ENCODE data around the gene C12orf57.

Gene C12orf57

DNA sequence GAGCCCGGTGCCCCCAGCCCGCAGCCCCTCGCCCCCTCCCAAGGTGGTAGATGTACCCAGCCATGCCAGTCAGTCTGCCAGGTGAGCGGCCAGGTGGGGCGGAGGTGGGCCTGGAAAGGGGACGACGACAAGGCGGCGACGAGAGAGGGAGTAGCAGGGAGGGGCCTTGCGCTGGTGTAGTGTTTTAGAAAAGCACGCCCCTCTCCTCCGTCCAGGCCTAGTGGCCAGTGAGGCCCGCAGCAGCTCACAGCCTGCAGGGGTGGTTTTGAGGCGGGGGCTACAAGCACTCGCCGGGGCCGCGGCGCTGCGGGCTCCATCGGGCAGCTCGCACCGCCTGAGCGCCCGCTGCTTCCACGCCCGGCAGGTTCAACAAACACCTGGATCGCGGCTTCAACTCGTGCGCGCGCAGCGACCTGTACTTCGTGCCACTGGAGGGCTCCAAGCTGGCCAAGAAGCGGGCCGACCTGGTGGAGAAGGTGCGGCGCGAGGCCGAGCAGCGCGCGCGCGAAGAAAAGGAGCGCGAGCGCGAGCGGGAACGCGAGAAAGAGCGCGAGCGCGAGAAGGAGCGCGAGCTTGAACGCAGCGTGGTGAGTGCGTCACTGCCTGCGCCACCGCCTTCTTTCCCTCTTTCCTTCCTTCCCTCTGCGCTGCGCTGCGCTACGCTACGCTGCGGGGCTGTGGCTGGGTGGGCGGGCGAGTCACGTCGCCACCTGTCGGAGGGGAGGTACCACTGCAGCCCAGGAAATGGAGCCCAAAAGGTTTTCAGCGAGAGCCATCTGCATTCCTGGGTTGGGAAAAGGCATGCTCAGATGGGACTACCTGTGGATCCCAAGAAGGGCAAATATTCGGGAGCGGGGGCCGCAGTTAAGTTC is 6.1 kb upstream of the C12orf57 start:
- DNase-seq (ENCODE audit: low read depth) = peak; percentile 84

DNA sequence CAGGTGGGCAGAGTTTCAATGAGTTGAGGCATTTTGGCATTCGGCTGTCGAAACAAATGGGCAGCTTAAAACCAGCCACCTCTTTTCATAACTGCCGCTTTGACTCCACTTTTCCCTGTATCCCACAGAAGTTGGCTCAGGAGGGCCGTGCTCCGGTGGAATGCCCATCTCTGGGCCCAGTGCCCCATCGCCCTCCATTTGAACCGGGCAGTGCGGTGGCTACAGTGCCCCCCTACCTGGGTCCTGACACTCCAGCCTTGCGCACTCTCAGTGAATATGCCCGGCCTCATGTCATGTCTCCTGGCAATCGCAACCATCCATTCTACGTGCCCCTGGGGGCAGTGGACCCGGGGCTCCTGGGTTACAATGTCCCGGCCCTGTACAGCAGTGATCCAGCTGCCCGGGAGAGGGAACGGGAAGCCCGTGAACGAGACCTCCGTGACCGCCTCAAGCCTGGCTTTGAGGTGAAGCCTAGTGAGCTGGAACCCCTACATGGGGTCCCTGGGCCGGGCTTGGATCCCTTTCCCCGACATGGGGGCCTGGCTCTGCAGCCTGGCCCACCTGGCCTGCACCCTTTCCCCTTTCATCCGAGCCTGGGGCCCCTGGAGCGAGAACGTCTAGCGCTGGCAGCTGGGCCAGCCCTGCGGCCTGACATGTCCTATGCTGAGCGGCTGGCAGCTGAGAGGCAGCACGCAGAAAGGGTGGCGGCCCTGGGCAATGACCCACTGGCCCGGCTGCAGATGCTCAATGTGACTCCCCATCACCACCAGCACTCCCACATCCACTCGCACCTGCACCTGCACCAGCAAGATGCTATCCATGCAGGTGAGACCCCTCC is 5.2 kb upstream of the C12orf57 start:
- no peak for DNase-seq (ENCODE audit: low read depth)

DNA sequence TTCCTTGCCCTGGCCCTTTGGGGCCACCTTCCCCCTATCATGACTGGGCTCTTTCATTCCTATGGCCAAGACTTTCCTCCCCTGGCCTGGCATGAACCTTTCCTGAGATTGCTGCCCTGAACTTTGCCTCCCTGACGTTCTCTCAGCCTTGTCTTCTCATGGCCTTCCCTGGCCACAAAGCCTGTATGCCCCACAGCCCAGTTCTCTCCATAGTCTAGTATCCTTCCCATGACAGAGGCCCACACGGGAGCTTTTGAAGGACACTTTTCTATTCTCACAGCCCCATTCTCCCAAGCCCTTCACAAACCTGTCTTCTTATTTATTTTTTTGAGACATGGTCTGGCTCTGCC is 4.7 kb upstream of the C12orf57 start:
- no peak for DNase-seq (ENCODE audit: low read depth)

DNA sequence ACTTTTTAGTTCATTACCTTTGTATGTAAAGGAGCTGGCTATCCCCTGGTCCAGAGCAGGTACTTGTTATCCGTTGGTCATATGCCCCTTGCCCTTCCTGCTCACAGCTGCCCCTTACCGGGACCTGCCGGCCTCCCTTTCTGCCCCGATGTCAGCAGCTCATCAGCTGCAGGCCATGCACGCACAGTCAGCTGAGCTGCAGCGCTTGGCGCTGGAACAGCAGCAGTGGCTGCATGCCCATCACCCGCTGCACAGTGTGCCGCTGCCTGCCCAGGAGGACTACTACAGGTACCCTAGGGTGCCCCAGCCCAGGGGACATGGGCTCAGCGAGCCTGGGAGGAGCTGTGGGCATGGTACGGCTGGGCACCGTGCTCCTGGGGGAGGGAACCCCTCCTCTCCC is 2.6 kb upstream of the C12orf57 start:
- no peak for DNase-seq (ENCODE audit: low read depth)

DNA sequence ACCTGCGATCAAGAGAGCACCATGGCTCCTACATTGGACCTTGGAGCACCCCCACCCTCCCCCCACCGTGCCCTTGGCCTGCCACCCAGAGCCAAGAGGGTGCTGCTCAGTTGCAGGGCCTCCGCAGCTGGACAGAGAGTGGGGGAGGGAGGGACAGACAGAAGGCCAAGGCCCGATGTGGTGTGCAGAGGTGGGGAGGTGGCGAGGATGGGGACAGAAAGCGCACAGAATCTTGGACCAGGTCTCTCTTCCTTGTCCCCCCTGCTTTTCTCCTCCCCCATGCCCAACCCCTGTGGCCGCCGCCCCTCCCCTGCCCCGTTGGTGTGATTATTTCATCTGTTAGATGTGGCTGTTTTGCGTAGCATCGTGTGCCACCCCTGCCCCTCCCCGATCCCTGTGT is 2.0 kb upstream of the C12orf57 start:
- no peak for DNase-seq (ENCODE audit: low read depth)

DNA sequence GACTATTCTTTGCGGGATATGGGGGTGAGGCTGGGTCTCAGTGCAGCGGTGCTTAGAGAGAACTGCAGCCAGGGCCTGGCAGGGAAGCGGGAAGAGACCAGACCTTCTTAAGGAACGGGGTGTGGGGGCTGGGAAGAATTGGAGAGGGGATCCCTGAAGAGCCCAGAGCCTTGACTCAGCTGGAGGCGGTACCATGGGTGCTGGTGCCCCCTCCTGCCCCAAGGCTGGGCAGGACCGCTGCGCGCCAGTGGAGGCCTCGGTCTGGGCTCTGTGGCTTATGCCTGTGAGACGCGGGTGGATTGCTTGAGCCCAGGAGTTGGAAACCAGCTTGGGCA is 1.5 kb upstream of the C12orf57 start:
- no peak for DNase-seq (ENCODE audit: low read depth)

DNA sequence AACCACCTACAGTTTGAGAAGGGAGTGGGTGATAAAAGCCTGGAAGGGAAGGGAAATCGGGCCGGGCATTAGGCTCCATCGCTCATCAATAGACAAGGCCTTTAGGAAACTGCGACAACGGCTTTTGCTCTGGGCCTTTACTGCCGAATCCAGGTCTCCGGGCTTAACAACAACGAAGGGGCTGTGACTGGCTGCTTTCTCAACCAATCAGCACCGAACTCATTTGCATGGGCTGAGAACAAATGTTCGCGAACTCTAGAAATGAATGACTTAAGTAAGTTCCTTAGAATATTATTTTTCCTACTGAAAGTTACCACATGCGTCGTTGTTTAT is 467 bp upstream of the C12orf57 start:
- no peak for DNase-seq (ENCODE audit: low read depth)

DNA sequence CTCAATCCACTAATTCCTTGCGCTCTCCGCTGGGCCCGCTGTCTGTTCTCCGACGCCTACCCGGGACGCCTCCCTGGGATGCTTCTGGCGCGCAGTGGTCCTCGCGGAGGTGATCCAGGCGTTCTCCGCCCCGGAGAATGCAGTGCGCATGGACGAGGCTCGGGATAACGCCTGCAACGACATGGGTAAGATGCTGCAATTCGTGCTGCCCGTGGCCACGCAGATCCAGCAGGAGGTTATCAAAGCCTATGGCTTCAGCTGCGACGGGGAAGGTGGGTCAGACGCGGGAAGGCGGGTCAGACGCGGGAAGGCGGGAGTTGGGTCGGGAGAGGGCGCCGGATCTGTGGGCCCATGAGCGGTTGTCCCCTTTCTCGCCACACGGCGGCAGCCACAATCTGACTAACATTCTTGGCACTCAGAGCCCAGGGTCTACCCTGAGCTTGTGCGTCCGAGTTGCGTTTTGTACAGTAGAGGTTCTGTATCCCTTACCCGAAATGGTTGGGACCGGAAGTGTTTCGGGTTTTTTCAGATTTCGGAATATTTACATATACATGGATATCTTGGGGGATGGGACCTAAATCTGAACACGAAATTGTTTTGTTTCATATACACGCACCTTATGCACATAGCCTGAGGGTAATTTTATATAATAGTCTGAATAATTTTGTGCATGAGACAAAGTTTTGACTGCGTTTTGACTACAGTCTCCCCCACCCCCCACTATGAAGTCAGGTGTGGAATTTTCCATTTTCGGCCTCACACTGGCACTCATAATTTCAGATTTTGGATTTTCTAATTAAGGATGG is 762 bp downstream of the C12orf57 start:
- peak; percentile 78 for DNase-seq (ENCODE audit: low read depth)

DNA sequence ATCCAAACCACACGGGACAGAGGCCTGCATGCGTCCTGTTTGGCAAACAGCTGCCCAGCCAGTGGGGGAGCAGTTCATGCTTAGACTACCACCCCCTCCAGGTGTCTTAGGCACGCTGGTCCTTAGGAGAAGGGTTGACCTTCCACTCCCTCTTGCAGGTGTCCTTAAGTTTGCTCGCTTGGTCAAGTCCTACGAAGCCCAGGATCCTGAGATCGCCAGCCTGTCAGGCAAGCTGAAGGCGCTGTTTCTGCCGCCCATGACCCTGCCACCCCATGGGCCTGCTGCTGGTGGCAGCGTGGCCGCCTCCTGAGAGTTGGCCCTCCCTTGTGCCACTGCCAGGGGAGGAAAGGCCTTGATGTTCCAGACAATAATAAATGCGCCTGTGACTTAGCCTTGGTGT is 1.8 kb downstream of the C12orf57 start:
- no peak for DNase-seq (ENCODE audit: low read depth)

DNA sequence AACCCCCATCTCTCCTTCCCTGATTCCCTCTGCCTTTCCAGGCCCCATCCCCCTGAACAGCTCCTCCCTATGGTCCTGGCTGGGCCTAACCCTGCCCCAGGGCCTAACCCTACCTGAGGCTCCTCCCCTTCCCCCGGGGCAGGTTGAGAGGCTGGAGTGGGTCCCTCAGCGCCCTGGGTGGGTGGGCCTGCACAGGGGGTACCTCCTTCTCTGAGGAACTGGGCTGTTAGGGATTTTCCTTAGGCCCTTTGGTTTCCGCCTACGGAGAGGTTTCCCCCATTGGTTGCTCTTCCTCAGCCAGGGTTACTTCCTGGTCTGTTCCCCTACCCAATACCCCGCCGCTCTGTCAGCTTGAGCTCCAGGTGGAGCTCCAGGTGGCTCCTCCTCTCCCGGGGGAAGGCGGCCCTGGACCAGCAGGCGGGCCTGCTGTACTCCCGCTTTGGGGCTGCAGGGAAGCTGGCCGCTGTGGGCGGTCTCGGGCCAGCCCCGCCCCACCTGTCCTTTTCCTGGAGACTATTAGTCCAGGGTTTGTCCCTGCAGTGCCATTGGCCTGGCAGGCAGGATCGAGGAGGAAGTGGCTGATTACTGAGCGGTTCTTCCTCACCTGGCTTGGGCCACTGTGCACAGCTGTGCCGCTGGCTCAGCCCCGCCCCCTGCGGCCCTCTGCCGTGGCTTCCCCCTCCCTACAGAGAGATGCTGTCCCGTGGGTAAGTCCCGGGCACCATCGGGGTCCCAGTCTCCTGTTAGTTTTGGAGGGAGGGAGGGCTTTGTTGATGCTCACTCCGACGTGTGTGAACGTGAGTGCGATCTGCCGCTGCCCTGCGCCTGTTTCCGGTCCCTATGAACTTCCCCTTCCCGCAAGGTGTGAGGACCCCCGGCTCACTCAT is 2.5 kb downstream of the C12orf57 start:
- no peak for DNase-seq (ENCODE audit: low read depth)

DNA sequence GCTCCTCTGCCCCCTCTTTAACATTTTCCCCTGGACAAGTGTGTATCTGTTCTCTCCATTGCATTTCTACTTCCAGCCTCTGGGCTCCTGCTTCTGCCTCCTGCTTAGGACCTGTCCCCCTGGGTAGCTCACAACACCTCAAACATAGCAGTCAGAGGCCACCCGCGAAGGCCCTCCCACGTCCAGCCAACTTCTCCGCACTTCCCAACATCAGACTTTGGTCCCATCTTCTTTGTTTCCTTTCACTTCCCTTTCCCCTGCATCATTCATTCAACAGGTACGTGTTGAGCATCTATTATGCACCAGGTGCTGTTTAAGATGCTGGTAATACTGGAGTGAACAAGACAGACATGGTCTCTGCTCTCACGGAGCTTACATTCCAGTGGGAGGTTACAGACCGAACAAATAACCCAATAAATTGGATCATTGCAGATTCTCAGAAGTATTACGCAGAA is 3.1 kb downstream of the C12orf57 start:
- no peak for DNase-seq (ENCODE audit: low read depth)

DNA sequence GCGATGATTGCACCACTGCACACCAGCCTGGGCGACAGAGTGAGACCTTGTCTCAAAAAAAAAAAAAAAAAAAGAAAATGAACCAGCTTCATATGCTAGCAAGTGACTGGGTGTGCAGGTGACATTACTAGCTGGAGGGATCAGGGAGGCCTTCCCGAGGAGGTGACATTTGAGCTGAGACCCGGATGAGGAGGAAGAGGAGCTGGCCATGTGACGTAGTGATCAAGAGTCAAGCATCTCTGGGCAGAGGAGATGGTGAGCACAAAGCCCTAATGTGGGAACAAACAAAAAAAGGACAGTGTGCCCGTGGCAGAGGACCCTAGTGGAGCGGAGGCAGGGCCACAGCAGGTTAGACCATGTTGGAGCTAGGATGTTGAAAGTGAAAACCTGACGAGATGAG is 3.8 kb downstream of the C12orf57 start:
- no peak for DNase-seq (ENCODE audit: low read depth)

DNA sequence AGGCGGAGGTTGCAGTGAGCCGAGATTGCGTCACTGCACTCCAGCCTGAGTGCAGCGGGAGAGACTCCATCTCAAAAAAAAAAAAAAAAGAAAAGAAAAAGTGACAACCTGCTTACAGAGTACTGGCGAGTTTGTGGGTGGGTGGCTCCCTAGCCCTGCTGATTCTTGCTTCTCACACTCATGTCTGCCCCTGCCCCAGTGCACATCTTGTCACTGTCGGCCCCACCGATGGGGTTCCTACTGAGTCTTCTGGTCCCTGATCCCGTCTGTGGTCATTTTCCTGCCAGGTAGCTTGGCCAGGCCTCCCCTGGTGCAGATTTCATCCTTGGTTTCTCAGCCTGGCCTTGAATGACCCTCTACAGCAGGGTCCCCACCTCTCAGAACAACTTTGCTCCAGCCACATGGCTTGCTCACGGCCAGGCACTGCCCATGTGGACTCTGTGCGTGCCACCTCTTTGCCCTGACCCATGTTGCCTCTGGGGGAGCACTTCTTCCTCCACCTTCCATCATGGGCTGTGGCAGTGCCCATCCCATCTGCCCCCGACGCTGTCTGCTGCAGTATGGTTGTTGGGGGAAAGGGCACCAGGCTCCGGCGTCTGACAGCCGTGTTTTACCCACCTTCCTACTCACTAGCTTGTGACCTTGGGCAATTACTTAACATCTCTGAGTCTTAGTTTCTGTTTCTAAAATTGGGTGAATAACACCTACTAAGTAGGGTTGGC is 5.2 kb downstream of the C12orf57 start:
- no peak for DNase-seq (ENCODE audit: low read depth)

DNA sequence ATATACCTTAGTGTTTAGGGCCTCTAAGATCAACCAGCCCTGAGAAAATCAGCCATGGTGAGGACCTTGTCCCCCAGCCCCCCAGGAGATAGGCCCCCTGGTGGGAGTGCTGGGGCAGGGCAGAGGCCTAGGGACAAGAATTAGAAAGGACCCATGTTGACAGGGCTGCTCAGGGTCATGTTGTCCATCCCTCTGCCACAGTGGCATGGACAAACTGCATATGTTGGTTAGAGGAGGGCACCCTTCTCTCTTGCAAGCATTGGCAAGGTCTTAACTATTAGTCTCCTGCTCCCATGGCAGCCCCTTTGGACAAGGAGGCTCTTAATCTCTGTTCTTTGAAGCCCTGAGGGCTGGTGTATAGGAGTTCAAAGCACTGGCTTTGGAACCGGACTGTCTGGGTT is 6.6 kb downstream of the C12orf57 start:
- no peak for DNase-seq (ENCODE audit: low read depth)

DNA sequence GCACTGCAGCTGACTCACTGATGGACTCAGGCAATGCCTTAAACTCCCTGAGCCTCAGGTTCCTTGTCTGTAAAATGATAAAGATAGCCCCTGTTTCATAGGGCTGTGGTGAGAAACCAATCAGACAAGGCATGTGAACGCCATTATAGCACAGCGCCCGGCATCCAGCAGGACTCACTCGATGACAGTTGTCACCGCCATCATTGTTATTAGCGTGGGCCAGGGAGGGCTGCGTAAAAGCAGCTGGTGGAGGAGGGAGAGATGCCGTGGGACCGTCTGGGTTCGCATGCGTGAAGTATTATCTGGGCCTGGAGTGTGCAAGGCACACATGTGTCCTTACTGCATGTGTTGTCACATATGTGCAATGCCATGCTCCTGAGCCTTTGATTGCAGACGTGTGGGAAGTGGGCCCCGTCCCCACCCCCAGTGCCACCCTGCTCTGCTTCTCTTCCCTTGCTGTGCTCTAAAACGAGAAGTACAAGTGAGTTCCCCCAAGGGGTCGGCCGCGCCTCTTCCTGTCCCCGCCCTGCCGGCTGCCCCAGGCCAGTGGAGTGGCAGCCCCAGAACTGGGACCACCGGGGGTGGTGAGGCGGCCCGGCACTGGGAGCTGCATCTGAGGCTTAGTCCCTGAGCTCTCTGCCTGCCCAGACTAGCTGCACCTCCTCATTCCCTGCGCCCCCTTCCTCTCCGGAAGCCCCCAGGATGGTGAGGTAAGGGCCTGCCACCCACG is 7.2 kb downstream of the C12orf57 start, which contains the start of gene PTPN6:
PTPN6 (plus strand) TSS at position 546 of the 730 bp plus-strand sequence; CDS start at position 703, 157 bp downstream.
- DNase-seq (ENCODE audit: low read depth) = peak; percentile 84

DNA sequence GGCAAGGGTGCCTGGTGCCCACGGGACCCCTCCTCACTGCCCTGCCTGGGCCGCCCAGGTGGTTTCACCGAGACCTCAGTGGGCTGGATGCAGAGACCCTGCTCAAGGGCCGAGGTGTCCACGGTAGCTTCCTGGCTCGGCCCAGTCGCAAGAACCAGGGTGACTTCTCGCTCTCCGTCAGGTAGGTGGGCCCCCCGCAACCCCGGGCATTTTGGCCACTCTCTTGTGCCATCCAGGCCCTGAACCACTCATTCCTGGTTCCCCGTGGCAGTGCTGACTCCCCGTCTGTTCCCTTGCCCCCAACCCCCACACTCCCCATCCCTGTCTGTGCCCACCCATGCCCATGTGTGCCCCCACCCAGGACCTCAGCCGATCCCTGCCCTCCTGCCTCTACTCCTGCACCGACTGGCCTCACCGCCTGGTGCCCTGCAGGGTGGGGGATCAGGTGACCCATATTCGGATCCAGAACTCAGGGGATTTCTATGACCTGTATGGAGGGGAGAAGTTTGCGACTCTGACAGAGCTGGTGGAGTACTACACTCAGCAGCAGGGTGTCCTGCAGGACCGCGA is 7.8 kb downstream of the C12orf57 start:
- no peak for DNase-seq (ENCODE audit: low read depth)

DNA sequence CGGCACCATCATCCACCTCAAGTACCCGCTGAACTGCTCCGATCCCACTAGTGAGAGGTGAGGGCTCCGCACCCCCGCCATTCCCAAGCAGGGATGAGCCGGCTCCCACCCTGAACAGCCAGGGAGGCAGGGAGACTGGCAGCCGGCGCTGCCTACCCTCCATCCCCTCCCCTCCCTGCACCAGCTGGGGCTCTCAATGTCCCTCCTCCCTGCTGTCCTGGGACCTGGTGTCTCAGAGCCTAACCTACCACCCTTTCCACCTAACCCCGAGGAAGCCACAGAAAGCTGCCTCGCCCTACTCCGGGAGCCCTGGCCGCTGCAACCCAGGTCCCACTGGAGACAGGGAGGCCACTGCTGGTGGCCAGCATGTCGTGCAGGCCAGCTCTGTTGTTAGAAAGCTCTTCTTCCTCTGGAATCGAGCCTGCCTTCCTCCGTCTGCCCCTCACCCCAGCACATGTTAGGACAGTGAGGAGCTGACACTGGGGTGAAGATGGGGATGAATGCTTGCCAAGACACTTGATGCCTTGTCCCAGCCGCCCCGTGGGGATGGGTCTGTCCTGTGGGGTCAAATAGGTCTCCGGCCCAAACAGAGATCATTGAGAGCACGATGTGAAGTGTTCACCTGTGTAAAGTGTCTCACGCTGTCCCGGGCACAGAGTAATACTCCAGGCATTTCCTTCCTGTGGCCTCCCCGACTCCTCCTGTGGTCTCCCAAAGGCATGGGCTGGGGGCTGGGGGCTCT is 8.5 kb downstream of the C12orf57 start:
- DNase-seq (ENCODE audit: low read depth) = no peak

DNA sequence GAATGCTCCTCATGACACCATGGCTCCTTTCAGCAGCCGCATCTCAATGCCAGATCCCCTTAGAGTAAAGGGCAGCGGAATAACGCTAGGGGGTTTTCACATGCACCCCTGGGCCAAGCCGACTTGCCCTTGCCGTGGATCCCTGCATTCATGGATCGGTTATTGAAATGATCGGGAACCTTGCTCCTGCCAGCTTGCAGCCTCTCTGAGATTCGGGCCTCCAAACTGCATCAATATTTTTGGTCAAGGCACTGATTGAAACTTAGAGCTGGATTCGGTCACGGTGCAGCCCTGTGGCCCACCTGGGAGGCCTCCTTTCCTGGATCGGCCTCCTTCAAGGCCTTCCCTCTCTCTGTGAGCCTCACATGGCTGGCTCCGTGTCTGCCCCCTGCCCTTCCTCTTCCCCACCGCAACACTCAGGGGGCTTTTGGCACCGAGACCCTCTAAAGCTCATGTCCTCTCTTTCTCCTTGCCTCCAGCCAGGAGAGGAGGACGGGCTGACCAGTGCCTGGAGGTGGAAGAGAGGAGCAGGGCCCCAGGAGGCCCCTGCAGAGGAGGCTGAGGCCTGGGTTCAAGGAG is 9.1 kb downstream of the C12orf57 start:
- no peak for DNase-seq (ENCODE audit: low read depth)

Data from CMK (cell line).